GM12878 (cell line): ENCODE results near the gene CSNK1G3. TPM values are rescaled to one million over a fixed set of nuclear protein-coding genes. Genes with fewer than 3 reads are reported as not detected.
"Not testable (repeated sequence)": the region's sequence is repeated elsewhere in the genome, so short reads cannot be mapped to it uniquely, and the experiment has no call there.

ENCODE experiments used
- ATAC-seq: fragments of 200-7000 bp; cut with Tn5 transposase; 3 replicates; pipeline ENCODE4 v1.9.1; 2020; ENCODE audit warnings: mild to moderate bottlenecking, moderate library complexity
- BruUV-seq: library from RNA; stranded (reverse); fragments of 400-500 nt; replicated peaks from 2 replicates; lab custom pipeline; 2021; lab: Mats Ljungman, UMichigan
- CTCF ChIA-PET: fragments of 300-600 bp; sonication (Branson Sonifier 250); formaldehyde crosslinking; extraction: SDS; loops from one replicate; lab custom pipeline; 2021; ENCODE audit warnings: inconsistent platforms; lab: Yijun Ruan, JAX
- POLR2A ChIA-PET: fragments of 350-600 bp; formaldehyde crosslinking; extraction: SDS; loops from one replicate; lab custom pipeline; 2021; ENCODE audit warnings: inconsistent platforms; lab: Charles Lee
- RAD21 ChIA-PET: fragments of 300-600 bp; sonication (Branson Sonifier 250); formaldehyde crosslinking; loops from one replicate; lab custom pipeline; 2023; ENCODE audit warnings: antibody characterized with exemption; ENCODE audit not compliant: unreplicated experiment; lab: Charles Lee
- SMC1A ChIA-PET: fragments of 300-600 bp; sonication (Branson Sonifier 250); formaldehyde crosslinking; loops from one replicate; lab custom pipeline; 2023; ENCODE audit not compliant: unreplicated experiment, uncharacterized antibody; lab: Charles Lee
- DNase-seq: peaks from one replicate; pipeline ENCODE4 v3.0.0-alpha.2; 2011; ENCODE audit warnings: low read depth, low spot score
- FAIRE-seq: peaks from 3 replicates; lab custom pipeline; 2011; peaks lifted over from hg19 to GRCh38; lab: Jason Lieb, UNC
- H2AFZ ChIP-seq: 2 replicates; pipeline ENCODE4 v1.6.0; 2011; ENCODE audit warnings: low read depth, low read length, control low read depth; ENCODE audit not compliant: control insufficient read depth
- H3K27ac ChIP-seq: 2 replicates; pipeline ENCODE4 v1.5.1; 2011; ENCODE audit warnings: control low read depth; ENCODE audit not compliant: control insufficient read depth, insufficient read depth
- H3K27me3 ChIP-seq, 2 experiments: replicated peaks in 1 of 2; 2 replicates each; pipeline versions ENCODE4 v1.6.0 to v1.6.1; 2011; ENCODE audit warnings: low read length in 1 of 2; ENCODE audit not compliant: control insufficient read depth in 2 of 2, insufficient read depth in 2 of 2
- H3K36me3 ChIP-seq, 2 experiments: 2 replicates each; pipeline ENCODE4 v1.5.1; 2011; ENCODE audit warnings: low read length in 1 of 2; ENCODE audit not compliant: control insufficient read depth in 2 of 2, insufficient read depth in 2 of 2
- H3K4me1 ChIP-seq: 2 replicates; pipeline ENCODE4 v1.6.1; 2011; ENCODE audit warnings: mild to moderate bottlenecking, low read length, moderate library complexity, mixed read lengths; ENCODE audit not compliant: control insufficient read depth, insufficient read depth
- H3K4me2 ChIP-seq: 2 replicates; pipeline ENCODE4 v1.6.0; 2011; ENCODE audit warnings: control low read depth; ENCODE audit not compliant: control insufficient read depth, insufficient read depth
- H3K4me3 ChIP-seq: fragments of 200-600 bp; sonication (generic); 2 replicates; pipeline ENCODE4 v1.5.1; 2016
- H3K79me2 ChIP-seq: 2 replicates; pipeline ENCODE4 v1.6.0; 2011; ENCODE audit warnings: low read length; ENCODE audit not compliant: control insufficient read depth, insufficient read depth
- H3K9ac ChIP-seq: 2 replicates; pipeline ENCODE4 v1.8.0; 2011; ENCODE audit warnings: low read length, control low read depth, mixed read lengths; ENCODE audit not compliant: control insufficient read depth, insufficient read depth
- H3K9me3 ChIP-seq: replicated peaks from 3 replicates; pipeline ENCODE4 v1.5.1; 2011; ENCODE audit warnings: mild to moderate bottlenecking, low read length; ENCODE audit not compliant: control insufficient read depth, insufficient read depth
- H4K20me1 ChIP-seq: 2 replicates; pipeline ENCODE4 v1.6.0; 2011; ENCODE audit not compliant: control insufficient read depth, insufficient read depth
- BHLHE40 ChIP-seq, 2 experiments: fragments of 450-650 bp in 1 of 2; IDR thresholded peaks; 2 replicates each; pipeline ENCODE4 v1.6.1; 2011 to 2017; ENCODE audit warnings: low read depth in 2 of 2, borderline replicate concordance in 1 of 2, improper control_type of control experiment in 1 of 2, low read length in 1 of 2, mild to moderate bottlenecking in 1 of 2
- CHD2 ChIP-seq: IDR thresholded peaks from 2 replicates; pipeline ENCODE4 v1.6.1; 2011; ENCODE audit warnings: low read depth, low read length, improper control_type of control experiment, borderline replicate concordance
- EP300 ChIP-seq, 2 experiments: fragments of 150-350 bp in 1 of 2; IDR thresholded peaks; 2 replicates each; pipeline ENCODE4 v1.6.1; 2011 to 2012; ENCODE audit warnings: low read depth in 2 of 2, low read length in 2 of 2, borderline replicate concordance in 1 of 2, improper control_type of control experiment in 1 of 2, inconsistent platforms in 1 of 2; ENCODE audit not compliant: control insufficient read depth in 1 of 2
- MTA2 ChIP-seq: fragments of 450-650 bp; IDR thresholded peaks from 2 replicates; pipeline ENCODE4 v1.6.1; 2016; ENCODE audit warnings: low read depth, mild to moderate bottlenecking, moderate library complexity
- WGBS: methylation state at CpG from one replicate; pipeline ENCODE4 v1.1.6; 2016; ENCODE audit warnings: low lambda C conversion rate; ENCODE audit not compliant: insufficient replicate concordance, insufficient coverage; ENCODE audit errors: missing lambda C conversion rate; 5-methylcytosine and 5-hydroxymethylcytosine counted together
- in situ Hi-C: fragments of 300-500 bp; cut with MboI; formaldehyde crosslinking; loops from 9 replicates; pipeline ENCODE4 v1.14.3; 2018; ENCODE audit warnings: mixed read lengths
- intact Hi-C: fragments of 100-400 bp; cut with micrococcal nuclease; formaldehyde crosslinking; loops from one replicate; pipeline ENCODE4 v1.14.2; 2022; ENCODE audit not compliant: unreplicated experiment
- polyA plus RNA-seq, 11 experiments: library from polyadenylated mRNA; depleted of rRNA in 4 of 11; unstranded in 6 of 11; stranded (reverse) in 5 of 11; fragments of >200 nt; fragmentation: Nextera tagmentation in 4 of 11; fragmentation: Illumina TruSeq in 1 of 11; extraction: Ambion mirVana in 4 of 11; extraction: Trizol in 1 of 11; gene quantifications; 1 replicate in 1 of 11; 2 replicates in 10 of 11; pipeline versions ENCODE4 v1.2.1 to v1.2.3, GENCODE V29; 2011 to 2016; ENCODE audit warnings: inconsistent platforms in 2 of 11, missing spikeins in 2 of 11, low read depth in 1 of 11
- total RNA-seq, 4 experiments: library from RNA; depleted of rRNA in 3 of 4; stranded (reverse); fragments of >200 nt in 3 of 4; fragmentation: Illumina TruSeq in 1 of 4; extraction: Trizol in 1 of 4; gene quantifications; 2 replicates each; pipeline versions ENCODE4 v1.2.1 to v1.2.3, GENCODE V29; 2013 to 2021
- TF ChIP-seq, protein P1 (sequence below), 3 experiments: IDR thresholded peaks in 2 of 3; conservative IDR thresholded peaks in 1 of 3; 2 replicates each; pipeline ENCODE4 v1.5.1; 2011; ENCODE audit warnings: low read depth in 3 of 3, low read length in 3 of 3, mild to moderate bottlenecking in 3 of 3, control low read depth in 2 of 3, moderate library complexity in 2 of 3, inconsistent platforms in 1 of 3, mixed read lengths in 1 of 3; ENCODE audit not compliant: control insufficient read depth in 2 of 3, insufficient read depth in 1 of 3; ENCODE audit errors: extremely low read depth in 1 of 3
- TF ChIP-seq, protein P2 (sequence below): IDR thresholded peaks from 2 replicates; pipeline ENCODE4 v1.6.1; 2012; ENCODE audit warnings: low read length, inconsistent platforms

CSNK1G3 gene
- total and polyA plus RNA-seq, 10 of the 15 experiments (the other 5 are each of a cell fraction or from before 2014, with no cell fraction given): 7.4 to 24.1 (median 17.9) TPM

DNA sequence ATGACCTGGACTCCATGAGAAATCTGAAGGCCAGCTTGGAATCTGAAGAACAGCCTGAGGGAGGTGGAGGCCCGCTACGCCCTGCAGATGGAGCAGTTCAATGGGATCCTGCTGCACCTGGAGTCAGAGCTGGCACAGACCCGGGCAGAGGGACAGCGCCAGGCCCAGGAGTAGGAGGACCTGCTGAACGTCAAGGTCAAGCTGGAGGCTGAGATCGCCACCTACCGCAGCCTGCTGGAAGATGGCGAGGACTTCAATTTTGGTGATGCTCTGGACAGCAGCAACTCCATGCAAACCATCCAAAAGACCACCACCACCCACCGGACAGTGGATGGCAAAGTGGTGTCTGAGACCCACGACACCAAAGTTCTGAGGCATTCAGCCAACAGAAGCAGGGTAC lies 125.1 kb downstream of the CSNK1G3 start:
- H4K20me1 ChIP-seq, FAIRE-seq, H3K9ac ChIP-seq, H3K36me3 ChIP-seq, DNase-seq, RAD21 ChIA-PET, ATAC-seq, H3K4me1 ChIP-seq, BruUV-seq, SMC1A ChIA-PET, intact Hi-C loops, H2AFZ ChIP-seq, H3K79me2 ChIP-seq, H3K4me3 ChIP-seq, H3K4me2 ChIP-seq, H3K27me3 ChIP-seq, in situ Hi-C loops, H3K27ac ChIP-seq, H3K9me3 ChIP-seq, CTCF ChIA-PET: not testable (repeated sequence)
- 53% methylated on average over 10 of the region's 10 CpGs for WGBS
- POLR2A ChIA-PET: interaction anchor here (0.6 kb wide), 1 partner anchor 1208 kb away, joined by 3 read pairs; no protein-coding TSS in a partner anchor

DNA sequence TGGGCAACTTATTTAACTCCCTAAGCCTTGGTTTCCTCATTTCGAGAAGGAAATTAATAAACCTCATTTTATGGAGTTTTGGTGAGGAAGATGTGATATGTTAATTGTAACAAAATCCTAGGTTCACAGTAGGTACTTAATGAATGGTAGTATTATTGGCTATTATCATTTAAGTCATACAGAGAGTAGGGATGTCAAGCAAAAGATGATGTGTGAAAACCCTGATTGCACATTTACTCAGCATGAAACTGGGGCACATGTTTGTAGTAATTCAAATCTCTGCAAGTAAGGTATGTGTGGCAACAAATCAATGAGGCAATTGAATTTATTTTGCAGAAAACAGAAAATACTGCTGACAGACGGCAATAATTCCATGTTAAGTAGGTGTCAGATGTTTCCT lies 127.3 kb downstream of the CSNK1G3 start:
- POLR2A ChIA-PET: no interaction called here
- no TSS peak for BruUV-seq
- Histone ChIP-seq H2AFZ (no peak overlapping the region), H3K27ac (no peak overlapping the region), H3K36me3 (no peaks in the 10 kb centered on the region), H3K9me3 (no peaks in the 10 kb centered on the region), H3K9ac (no peak overlapping the region), H3K4me3 (no peak overlapping the region), H3K4me1 (no peaks in the 10 kb centered on the region), H3K79me2 (no peaks in the 10 kb centered on the region), H4K20me1 (no peaks in the 10 kb centered on the region), H3K4me2 (no peak overlapping the region), H3K27me3 (peaks cover 0 to 2% of the 10 kb centered on the region in 2 experiments; a peak in 1 of 4 replicates)
- no peak for DNase-seq
- 0% methylated on average over 2 of the region's 2 CpGs for WGBS
- in situ Hi-C loops: no loop called here
- TF ChIP-seq EP300 (IDR thresholded peaks at IDR 0.05; ENCODE audit: borderline replicate concordance in 1 of 2, control insufficient read depth in 1 of 2, low read depth in 2 of 2, low read length in 2 of 2): peak in 1 of 2 experiments; percentile 38; a peak in 1 of 4 replicates
- TF ChIP-seq, protein P1, sequence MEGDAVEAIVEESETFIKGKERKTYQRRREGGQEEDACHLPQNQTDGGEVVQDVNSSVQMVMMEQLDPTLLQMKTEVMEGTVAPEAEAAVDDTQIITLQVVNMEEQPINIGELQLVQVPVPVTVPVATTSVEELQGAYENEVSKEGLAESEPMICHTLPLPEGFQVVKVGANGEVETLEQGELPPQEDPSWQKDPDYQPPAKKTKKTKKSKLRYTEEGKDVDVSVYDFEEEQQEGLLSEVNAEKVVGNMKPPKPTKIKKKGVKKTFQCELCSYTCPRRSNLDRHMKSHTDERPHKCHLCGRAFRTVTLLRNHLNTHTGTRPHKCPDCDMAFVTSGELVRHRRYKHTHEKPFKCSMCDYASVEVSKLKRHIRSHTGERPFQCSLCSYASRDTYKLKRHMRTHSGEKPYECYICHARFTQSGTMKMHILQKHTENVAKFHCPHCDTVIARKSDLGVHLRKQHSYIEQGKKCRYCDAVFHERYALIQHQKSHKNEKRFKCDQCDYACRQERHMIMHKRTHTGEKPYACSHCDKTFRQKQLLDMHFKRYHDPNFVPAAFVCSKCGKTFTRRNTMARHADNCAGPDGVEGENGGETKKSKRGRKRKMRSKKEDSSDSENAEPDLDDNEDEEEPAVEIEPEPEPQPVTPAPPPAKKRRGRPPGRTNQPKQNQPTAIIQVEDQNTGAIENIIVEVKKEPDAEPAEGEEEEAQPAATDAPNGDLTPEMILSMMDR (IDR thresholded peaks at IDR 0.05 in 2 of 3, conservative IDR thresholded peaks at IDR 0.05 in 1 of 3; ENCODE audit: control insufficient read depth in 2 of 3, extremely low read depth in 1 of 3, insufficient read depth in 1 of 3, low read depth in 3 of 3, low read length in 3 of 3): no peak
- TF ChIP-seq BHLHE40 (IDR thresholded peaks at IDR 0.05; ENCODE audit: borderline replicate concordance in 1 of 2, low read depth in 2 of 2, low read length in 1 of 2): peak in 1 of 2 experiments; percentile 32; a peak in 1 of 4 replicates
- TF ChIP-seq CHD2: no peak
- TF ChIP-seq, protein P2, sequence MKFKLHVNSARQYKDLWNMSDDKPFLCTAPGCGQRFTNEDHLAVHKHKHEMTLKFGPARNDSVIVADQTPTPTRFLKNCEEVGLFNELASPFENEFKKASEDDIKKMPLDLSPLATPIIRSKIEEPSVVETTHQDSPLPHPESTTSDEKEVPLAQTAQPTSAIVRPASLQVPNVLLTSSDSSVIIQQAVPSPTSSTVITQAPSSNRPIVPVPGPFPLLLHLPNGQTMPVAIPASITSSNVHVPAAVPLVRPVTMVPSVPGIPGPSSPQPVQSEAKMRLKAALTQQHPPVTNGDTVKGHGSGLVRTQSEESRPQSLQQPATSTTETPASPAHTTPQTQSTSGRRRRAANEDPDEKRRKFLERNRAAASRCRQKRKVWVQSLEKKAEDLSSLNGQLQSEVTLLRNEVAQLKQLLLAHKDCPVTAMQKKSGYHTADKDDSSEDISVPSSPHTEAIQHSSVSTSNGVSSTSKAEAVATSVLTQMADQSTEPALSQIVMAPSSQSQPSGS: no peak
- TF ChIP-seq MTA2: peak; percentile 39; the same call in 1 of the 2 replicates
- intact Hi-C loops: no loop called here
- CTCF ChIA-PET: no interaction called here
- SMC1A ChIA-PET: no interaction called here
- ATAC-seq: peak; percentile 65
- RAD21 ChIA-PET: no interaction called here
- FAIRE-seq: no peak
